Measurements from ENCODE around the gene FAM20A. TPM values are rescaled to one million over a fixed set of nuclear protein-coding genes. Genes with fewer than 3 reads are reported as not detected.

The FAM20A gene
- total RNA-seq, 3 donors from 2014 or later: 6.2 to 28.8 (median 11.3) TPM

DNA sequence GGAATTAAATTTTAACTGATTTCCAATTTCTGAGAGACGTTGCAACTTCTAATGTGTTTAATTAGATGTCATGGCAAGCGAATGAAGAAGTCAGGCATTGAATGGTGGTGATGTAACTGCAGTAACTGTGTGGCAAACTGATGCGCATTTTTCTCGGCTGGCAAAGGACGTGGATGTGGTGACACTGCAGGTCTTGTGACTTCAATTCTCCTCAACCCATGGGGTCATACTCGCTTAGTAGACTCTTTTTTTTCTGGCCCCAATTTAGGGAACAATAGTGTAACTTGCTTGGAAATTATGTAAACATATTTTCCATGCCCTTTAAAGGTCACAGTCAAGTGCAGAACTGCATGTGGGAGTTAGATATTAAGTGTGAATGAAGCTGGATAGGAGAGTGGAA is 1.9 kb upstream of the FAM20A start:
- Histone ChIP-seq H3K4me1 (no peaks in the 10 kb centered on the region), H3K9me3 (peaks cover 0 to 4% of the 10 kb centered on the region in 2 donors), H3K27ac (peak overlapping the region in 1 of 2 donors; percentile 88), H3K4me3 (no peak overlapping the region), H3K27me3 (no peaks in the 10 kb centered on the region), H3K36me3 (no peaks in the 10 kb centered on the region)
- intact Hi-C loops (cut with DNase I; ENCODE audit: low total_unique reads): no loop called here
- no peak for DNase-seq (ENCODE audit: low spot score in 2 of 2)
- peak in 1 of 3 donors; percentile 49 for TF ChIP-seq POLR2AphosphoS5 (IDR thresholded peaks at IDR 0.05)
- TF ChIP-seq, protein P1, sequence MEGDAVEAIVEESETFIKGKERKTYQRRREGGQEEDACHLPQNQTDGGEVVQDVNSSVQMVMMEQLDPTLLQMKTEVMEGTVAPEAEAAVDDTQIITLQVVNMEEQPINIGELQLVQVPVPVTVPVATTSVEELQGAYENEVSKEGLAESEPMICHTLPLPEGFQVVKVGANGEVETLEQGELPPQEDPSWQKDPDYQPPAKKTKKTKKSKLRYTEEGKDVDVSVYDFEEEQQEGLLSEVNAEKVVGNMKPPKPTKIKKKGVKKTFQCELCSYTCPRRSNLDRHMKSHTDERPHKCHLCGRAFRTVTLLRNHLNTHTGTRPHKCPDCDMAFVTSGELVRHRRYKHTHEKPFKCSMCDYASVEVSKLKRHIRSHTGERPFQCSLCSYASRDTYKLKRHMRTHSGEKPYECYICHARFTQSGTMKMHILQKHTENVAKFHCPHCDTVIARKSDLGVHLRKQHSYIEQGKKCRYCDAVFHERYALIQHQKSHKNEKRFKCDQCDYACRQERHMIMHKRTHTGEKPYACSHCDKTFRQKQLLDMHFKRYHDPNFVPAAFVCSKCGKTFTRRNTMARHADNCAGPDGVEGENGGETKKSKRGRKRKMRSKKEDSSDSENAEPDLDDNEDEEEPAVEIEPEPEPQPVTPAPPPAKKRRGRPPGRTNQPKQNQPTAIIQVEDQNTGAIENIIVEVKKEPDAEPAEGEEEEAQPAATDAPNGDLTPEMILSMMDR (IDR thresholded peaks at IDR 0.05): no peak

GRCh38 chr17:68602289-68602688 is 1.1 kb upstream of the FAM20A start:
- H3K4me3 ChIP-seq: peak overlapping the region in 1 of 3 donors; percentile 81
- intact Hi-C loops (cut with DNase I; ENCODE audit: low total_unique reads): no loop called here
- no peaks in the 10 kb centered on the region for H3K9me3 ChIP-seq
- peak overlapping the region; percentile 67 to 88 for H3K27ac ChIP-seq
- TF ChIP-seq, protein P1 (IDR thresholded peaks at IDR 0.05): no peak
- TF ChIP-seq POLR2A (IDR thresholded peaks at IDR 0.05) (no peak), POLR2AphosphoS5 (IDR thresholded peaks at IDR 0.05) (no peak)
- H3K4me1 ChIP-seq: no peaks in the 10 kb centered on the region
- H3K27me3 ChIP-seq: no peaks in the 10 kb centered on the region
- no peak for DNase-seq (ENCODE audit: low spot score in 2 of 2)
- H3K36me3 ChIP-seq: no peaks in the 10 kb centered on the region

GRCh38 chr17:68601565-68602288 is 560 bp upstream of the FAM20A start:
- no peak for DNase-seq (ENCODE audit: low spot score in 2 of 2)
- no peaks in the 10 kb centered on the region for H3K9me3 ChIP-seq
- TF ChIP-seq POLR2A (IDR thresholded peaks at IDR 0.05) (no peak), POLR2AphosphoS5 (IDR thresholded peaks at IDR 0.05) (no peak)
- TF ChIP-seq, protein P1 (IDR thresholded peaks at IDR 0.05): no peak
- H3K4me1 ChIP-seq: no peaks in the 10 kb centered on the region
- intact Hi-C loops (cut with DNase I; ENCODE audit: low total_unique reads): no loop called here
- peak overlapping the region; percentile 67 to 88 for H3K27ac ChIP-seq
- no peaks in the 10 kb centered on the region for H3K36me3 ChIP-seq
- H3K27me3 ChIP-seq: no peaks in the 10 kb centered on the region
- peak overlapping the region; percentile 63 to 86 (median 81) for H3K4me3 ChIP-seq

DNA sequence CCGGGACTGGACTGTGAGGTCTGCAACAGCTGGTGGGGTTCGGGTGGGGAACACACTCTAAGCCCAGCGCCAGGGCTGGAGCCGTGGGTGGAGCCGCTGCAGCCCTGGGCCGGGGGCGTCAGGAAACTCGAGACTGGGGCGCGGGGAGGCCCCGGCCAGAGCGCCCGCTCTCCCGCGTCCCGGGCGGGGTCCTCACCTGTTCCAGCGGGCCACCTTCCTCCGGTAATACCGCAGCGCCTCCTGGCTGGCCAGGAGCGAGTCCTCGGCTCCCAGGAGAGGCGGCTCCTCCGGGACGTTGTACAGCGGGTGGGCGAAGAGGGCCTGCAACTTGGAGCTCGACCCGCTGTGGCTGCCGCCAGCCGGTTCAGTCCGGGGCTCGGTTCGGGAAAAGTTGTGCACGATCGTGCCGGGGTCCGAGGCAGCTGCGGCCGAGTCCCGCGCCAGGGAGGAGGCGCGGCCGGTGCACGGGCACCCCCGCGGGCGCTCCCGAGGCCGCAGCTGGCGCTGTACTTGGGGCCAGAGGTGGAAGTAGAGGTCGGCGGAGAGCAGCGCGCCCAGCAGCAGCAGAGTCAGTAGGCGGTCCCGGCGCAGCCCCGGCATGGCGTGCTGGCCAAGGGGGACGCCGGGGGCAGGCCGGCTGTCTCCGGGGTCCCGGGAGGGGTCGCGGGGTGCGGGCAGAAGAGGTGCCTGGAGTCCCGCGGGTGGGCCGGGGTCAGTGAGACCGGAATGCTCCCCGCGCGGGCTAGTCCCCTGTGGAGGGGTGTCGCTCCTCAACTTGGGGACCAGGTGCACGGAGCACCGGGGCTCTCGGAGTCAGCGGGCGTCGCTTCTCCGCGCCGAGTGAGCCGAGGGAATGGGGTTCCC is 868 bp downstream of the FAM20A start:
- intact Hi-C loops (cut with DNase I; ENCODE audit: low total_unique reads): no loop called here
- Histone ChIP-seq H3K4me1 (no peaks in the 10 kb centered on the region), H3K9me3 (no peaks in the 10 kb centered on the region), H3K27me3 (no peaks in the 10 kb centered on the region), H3K27ac (peak overlapping the region; percentile 73 to 88), H3K4me3 (peak overlapping the region; percentile 63 to 86 (median 81)), H3K36me3 (no peaks in the 10 kb centered on the region)
- DNase-seq (ENCODE audit: low spot score in 2 of 2): no peak
- TF ChIP-seq, protein P1 (IDR thresholded peaks at IDR 0.05): peak in 1 of 3 donors; percentile 21
- TF ChIP-seq POLR2A (IDR thresholded peaks at IDR 0.05): no peak
